Panc1 (cell line): ENCODE results near the gene IFNA17.

Source experiments
- CTCF ChIP-seq: fragments of 450-650 bp; IDR thresholded peaks from 2 replicates; pipeline ENCODE4 v1.5.1; 2017; ENCODE audit warnings: mild to moderate bottlenecking
- POLR2AphosphoS5 ChIP-seq: IDR thresholded peaks from 2 replicates; pipeline ENCODE4 v1.6.1; 2012; ENCODE audit warnings: mild to moderate bottlenecking, low read depth, low read length, moderate library complexity
- TCF7L2 ChIP-seq: IDR thresholded peaks from 2 replicates; pipeline ENCODE4 v1.6.1; 2011; ENCODE audit warnings: mild to moderate bottlenecking, low read depth, low read length, inconsistent platforms
- TF ChIP-seq, protein P1 (sequence below), 2 experiments: IDR thresholded peaks; 2 replicates each; pipeline ENCODE4 v1.6.1; 2011 to 2012; ENCODE audit warnings: low read depth in 2 of 2, control low read depth in 1 of 2, low read length in 1 of 2, mild to moderate bottlenecking in 1 of 2, moderate library complexity in 1 of 2; ENCODE audit not compliant: insufficient read depth in 1 of 2

GRCh38 chr9:21233258-21233657 lies 5.2 kb upstream of the IFNA17 start:
- no peak for TF ChIP-seq CTCF
- TF ChIP-seq TCF7L2: no peak
- no peak for TF ChIP-seq POLR2AphosphoS5
- TF ChIP-seq, protein P1, sequence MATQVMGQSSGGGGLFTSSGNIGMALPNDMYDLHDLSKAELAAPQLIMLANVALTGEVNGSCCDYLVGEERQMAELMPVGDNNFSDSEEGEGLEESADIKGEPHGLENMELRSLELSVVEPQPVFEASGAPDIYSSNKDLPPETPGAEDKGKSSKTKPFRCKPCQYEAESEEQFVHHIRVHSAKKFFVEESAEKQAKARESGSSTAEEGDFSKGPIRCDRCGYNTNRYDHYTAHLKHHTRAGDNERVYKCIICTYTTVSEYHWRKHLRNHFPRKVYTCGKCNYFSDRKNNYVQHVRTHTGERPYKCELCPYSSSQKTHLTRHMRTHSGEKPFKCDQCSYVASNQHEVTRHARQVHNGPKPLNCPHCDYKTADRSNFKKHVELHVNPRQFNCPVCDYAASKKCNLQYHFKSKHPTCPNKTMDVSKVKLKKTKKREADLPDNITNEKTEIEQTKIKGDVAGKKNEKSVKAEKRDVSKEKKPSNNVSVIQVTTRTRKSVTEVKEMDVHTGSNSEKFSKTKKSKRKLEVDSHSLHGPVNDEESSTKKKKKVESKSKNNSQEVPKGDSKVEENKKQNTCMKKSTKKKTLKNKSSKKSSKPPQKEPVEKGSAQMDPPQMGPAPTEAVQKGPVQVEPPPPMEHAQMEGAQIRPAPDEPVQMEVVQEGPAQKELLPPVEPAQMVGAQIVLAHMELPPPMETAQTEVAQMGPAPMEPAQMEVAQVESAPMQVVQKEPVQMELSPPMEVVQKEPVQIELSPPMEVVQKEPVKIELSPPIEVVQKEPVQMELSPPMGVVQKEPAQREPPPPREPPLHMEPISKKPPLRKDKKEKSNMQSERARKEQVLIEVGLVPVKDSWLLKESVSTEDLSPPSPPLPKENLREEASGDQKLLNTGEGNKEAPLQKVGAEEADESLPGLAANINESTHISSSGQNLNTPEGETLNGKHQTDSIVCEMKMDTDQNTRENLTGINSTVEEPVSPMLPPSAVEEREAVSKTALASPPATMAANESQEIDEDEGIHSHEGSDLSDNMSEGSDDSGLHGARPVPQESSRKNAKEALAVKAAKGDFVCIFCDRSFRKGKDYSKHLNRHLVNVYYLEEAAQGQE (IDR thresholded peaks at IDR 0.05; ENCODE audit: insufficient read depth in 1 of 2, low read depth in 2 of 2, low read length in 1 of 2): no peak
